GM12864 (cell line): Measurements from ENCODE around the gene ARHGAP20.

Experiments
- DNase-seq: peaks from one replicate; pipeline ENCODE4 v3.0.0-alpha.2; 2011; ENCODE audit warnings: low read depth
- H3K4me3 ChIP-seq: 2 replicates; pipeline ENCODE4 v1.5.1; 2011; ENCODE audit warnings: mild to moderate bottlenecking, low read depth, low read length, control low read depth
- TF ChIP-seq, protein P1 (sequence below): IDR thresholded peaks from 2 replicates; pipeline ENCODE4 v1.5.1; 2011; ENCODE audit warnings: low read depth, mild to moderate bottlenecking, moderate library complexity, low read length, control low read depth, inconsistent platforms; ENCODE audit errors: missing control alignments

Gene ARHGAP20

DNA sequence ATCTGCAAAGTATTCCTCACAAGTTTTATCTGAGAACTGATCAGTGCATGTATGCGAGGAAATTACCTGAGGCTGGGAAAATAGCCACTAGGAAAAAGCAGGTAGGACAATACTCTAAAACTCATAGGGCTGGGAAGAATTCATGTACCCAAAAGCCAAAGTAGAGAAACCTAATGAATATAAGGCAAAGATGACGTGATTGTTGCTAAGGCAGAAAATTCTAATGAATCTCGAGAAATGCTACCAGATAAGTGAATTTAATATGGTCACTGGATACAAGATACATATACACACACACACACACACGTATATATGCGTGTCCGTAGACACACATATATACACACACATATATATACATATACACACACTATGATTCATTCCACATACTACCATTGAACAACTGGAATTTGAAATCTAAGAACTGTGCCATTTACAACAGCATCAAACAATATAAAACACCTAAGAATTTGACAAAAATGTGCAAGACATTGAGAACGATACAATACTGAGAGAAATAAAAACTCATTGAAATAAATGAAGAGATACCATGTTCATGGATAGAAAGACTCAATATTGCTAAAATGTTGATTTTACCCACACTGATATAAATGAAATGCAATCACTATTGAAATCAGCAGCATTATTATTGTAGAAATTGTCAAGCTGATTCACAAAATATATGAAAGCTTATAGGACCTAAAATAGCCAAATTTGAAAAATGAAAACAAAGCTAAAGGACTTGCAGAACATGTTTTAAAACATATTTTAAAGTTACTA lies 46.4 kb downstream of the ARHGAP20 start:
- TF ChIP-seq, protein P1, sequence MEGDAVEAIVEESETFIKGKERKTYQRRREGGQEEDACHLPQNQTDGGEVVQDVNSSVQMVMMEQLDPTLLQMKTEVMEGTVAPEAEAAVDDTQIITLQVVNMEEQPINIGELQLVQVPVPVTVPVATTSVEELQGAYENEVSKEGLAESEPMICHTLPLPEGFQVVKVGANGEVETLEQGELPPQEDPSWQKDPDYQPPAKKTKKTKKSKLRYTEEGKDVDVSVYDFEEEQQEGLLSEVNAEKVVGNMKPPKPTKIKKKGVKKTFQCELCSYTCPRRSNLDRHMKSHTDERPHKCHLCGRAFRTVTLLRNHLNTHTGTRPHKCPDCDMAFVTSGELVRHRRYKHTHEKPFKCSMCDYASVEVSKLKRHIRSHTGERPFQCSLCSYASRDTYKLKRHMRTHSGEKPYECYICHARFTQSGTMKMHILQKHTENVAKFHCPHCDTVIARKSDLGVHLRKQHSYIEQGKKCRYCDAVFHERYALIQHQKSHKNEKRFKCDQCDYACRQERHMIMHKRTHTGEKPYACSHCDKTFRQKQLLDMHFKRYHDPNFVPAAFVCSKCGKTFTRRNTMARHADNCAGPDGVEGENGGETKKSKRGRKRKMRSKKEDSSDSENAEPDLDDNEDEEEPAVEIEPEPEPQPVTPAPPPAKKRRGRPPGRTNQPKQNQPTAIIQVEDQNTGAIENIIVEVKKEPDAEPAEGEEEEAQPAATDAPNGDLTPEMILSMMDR: no peak
- H3K4me3 ChIP-seq: no peak overlapping the region
- no peak for DNase-seq

DNA sequence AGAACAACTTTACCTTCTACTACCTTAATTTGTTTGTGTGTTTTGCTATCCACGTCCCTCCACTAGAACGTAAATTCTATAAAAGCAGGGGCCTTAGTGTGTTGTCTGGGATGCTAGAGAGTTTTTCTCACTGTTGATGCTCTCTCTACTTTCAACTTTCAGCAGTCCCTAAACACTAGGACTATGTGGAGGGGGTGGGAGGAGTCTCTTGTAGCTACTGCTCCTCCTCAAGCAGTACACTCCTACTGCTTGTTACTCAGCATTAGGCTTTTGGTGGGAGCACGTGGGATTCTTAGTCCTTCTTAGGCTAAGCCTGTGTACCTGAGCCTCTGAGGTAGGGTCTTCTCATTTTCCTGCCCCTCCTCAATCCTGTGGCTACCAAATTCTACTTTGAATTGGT lies 56.3 kb downstream of the ARHGAP20 start:
- no peak for DNase-seq
- H3K4me3 ChIP-seq: no peak overlapping the region
- TF ChIP-seq, protein P1: no peak

DNA sequence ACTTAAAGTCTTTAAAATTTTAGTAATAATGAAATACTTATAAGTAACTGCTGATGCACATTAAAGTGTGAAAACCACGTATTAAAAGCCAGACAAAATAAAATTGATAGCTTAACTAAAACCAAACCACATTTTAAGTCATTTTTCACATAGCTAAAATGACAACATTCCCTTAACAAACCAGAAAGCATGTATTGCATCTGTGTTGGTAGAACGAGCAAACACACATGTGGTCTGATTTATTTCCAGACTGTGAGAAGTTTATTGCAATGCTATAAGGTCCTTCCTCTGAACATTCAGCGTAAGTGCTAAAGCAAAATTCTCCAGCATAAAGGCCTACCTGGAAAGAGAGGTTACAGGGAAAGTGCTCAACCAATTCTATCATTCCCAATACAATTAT lies 57.8 kb downstream of the ARHGAP20 start:
- TF ChIP-seq, protein P1: no peak
- H3K4me3 ChIP-seq: no peak overlapping the region
- no peak for DNase-seq

DNA sequence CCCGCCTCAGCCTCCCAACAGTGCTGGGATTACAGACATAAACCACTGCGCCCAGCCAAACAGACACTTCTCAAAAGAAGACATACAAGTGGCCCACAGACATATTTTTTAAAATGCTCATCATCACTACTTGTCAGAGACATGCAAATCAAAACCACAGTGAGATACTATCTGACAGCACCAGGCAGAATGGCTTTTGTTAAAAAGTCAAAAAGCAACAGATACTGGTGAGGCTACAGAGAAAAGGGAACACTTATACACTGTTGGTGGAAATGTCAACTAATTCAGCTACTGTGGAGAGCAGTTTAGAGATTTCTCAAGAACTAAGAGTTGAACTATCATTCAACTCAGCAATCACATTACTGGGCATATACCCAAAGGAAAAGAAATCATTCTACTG lies 67.0 kb downstream of the ARHGAP20 start:
- TF ChIP-seq, protein P1: no peak
- DNase-seq: no peak
- no peak overlapping the region for H3K4me3 ChIP-seq

DNA sequence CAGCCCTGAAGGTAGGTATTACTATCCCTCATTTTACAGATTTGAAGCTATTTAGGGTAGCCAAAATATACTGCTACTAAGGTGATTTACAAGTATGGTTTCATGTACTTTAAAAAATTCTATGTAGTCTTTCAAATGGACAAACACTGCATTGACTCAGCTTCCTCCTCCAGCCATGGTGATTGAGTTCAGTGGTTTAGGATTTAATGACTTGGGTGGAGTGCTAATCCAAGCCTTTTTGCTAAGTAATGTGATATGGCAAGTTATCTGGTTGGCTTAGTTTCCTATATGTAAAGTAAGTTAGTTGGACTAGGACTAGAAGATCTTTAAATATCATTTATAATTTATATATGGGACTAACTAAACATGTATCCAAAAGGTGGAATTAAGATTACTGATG lies 77.9 kb downstream of the ARHGAP20 start:
- DNase-seq: no peak

DNA sequence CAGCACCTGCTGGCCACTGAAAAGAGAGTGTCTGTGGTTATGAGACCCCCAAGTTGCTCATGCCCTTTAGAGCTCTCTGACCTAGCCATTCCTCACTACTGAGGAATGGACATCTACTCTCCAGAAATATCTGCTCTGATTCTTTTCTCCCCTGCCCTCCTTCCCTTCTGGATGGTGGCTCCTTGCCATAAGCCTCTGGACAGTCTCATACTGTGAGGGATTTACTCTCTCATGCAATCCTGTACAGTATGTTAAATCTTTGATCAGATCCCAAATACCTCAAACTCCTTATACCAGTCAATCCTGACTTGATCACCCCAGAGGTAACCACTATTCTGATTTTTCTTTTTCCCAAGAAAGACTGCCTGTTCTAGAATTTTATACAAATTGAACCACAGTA lies 80.7 kb downstream of the ARHGAP20 start:
- no peak overlapping the region for H3K4me3 ChIP-seq
- DNase-seq: no peak
- TF ChIP-seq, protein P1: no peak

More for the DNA sequence above, 77.9 kb downstream of the ARHGAP20 start:
- H3K4me3 ChIP-seq: no peak overlapping the region
- TF ChIP-seq, protein P1: no peak

DNA sequence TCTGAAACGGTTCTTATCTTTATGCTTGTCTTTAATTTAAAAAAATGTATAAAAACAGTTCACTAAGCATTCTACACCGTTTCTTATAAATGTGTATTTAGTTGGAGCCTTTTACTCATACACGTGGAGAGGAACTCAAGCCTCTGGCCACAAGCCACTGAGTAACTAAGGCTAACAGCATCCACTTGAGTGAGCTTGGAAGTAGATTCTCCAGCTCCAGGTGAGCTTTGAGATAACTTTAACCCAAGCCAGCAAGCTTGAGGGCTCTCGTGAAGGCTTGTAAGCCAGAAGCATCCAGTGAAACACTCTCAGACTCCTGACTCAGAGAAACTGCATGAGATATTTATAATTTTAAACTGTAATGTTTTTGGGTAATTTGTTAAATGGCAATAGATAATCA lies 82.6 kb downstream of the ARHGAP20 start:
- TF ChIP-seq, protein P1: no peak
- DNase-seq: no peak
- no peak overlapping the region for H3K4me3 ChIP-seq
